ENCODE measurements around the gene AQP1.

AQP1 gene

DNA sequence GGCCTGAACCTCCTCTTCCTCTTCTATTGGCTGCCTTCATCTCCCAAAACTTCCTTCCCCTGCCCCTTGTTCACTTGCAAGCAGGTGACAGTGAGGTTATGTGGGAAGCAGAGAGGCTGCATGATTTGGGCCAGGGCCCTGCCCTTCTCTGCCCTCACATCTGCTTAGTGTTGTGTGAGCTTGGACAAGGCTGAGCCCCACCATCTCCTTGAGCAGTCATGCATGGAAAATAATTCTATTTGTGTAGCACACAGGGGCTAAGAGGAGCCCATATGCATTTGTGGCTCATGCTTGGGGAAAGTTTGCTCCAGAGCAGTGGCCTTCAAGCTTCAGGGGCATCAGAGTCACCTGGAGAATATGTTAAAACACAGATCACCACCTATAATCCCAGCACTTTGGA is 26.8 kb upstream of the AQP1 start:
- DNase-seq (ENCODE audit: low spot score), result peak; percentile 17

DNA sequence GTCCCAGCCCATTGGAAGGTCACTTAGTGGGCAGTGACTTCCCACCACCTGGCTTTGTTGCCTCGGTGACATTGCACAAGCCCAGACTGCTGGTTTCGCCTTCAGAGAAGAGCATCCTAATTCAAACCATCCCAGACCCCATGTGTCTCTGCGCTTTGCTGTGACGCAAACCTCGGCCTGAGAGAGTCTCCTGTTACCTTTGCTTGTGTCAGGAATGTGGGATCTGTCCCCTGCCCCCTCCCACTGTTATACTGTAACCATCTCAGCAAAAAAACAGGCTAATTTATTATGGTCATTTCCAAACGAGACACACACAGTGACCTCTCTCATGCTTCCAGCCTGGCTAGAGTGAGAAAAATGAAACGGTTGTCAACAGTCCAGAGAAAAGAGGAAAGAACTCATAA is 25.0 kb upstream of the AQP1 start:
- no peak for DNase-seq (ENCODE audit: low spot score)

DNA sequence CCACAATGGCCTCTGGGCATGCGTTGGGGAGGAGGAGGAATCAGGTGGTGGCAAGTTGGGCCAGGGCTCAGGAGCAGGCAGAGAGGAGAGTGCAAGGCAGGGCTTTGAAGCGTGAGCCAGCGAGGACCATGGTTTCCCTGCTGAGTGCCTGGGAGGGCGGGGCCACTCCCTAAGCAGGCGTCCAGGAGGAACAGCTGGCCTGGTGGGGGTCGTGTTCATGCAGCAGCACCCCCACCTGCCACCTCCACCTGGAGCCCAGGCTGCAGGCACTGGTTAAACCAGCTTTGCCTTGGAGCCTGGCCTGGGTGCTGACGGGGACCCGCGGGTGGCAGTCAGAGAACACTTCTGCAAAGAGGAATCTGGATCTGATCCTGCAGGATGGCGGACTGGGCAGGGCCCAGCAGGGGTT is 24.2 kb upstream of the AQP1 start:
- DNase-seq (ENCODE audit: low spot score), result no peak

DNA sequence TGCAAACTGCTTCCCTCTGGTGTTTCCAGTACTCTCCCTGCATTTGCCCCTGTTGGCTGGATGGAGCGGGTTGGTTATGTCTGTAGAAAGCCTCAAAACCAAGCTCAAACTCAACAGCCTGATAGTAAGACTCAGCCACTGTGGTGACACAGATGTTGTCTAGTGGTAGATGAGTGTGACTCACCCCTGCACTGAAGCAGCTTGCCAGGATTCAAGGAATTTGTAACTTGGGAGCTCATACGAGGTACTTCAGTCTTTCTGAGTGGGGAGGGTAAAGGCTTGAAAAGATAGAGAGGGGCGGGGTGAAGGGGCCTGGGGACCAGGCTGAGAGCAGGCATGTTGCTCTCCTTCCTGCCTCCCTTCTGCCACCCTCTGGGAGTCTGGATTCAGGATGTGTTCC is 22.9 kb upstream of the AQP1 start:
- no peak for DNase-seq (ENCODE audit: low spot score)

DNA sequence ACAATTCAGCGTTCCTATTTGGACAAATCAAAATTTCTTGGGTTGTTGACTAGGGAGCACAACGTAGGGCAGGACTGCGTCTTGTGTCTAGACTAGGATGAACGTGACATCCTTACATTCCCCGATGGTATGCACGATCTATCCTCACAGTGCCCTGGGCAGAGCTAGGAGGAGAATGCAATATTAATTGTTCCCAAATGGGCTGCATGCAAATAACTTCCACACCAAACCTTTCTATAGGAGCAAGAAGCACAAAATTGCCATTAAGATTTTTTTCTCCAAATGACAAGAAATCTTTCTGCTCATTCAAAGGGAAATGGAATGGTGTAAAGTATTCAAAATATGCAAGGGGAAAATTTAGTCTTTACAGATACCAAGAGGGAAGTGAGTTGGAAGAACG is 21.4 kb upstream of the AQP1 start:
- no peak for DNase-seq (ENCODE audit: low spot score)

DNA sequence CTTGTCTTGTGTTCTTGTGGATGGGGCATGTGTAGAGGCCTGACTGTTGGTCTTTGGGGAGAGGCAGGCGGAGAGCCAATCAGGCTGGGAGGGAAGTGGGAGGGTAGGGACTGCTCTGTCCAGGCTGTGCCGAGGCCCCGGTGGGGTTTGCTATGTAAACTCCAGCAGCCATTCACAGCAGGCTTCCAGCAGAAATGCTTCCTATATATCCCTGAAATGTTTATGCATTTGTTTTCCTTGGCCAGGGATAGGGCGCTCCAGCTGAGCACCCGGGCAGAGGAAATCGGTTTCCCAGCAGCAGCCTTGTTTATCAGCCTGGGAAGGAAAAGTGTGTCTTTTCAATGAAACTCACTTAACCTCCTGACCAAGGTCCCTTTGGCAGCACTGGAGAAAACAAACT is 18.3 kb upstream of the AQP1 start:
- no peak for DNase-seq (ENCODE audit: low spot score)

DNA sequence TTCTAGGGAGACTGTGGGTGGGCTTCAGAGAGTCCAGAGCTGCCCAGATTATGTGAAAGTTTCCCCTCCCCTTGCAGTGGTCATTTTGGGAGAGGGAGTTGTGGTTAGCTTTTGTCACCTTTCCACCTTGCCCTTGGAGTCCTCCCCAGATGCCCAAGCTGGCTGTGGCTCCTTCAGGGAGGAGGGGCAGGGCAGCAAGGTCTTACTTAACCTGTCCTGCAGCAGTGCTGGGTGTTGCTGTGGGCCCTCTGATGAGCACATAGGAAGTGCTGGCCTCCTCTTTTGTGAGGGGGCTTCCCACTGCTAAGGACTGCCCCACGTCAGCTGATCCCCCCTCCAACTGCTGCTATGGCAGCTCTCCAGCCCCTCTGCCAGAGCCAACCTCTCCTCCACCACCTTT is 17.6 kb upstream of the AQP1 start:
- DNase-seq (ENCODE audit: low spot score), result no peak

DNA sequence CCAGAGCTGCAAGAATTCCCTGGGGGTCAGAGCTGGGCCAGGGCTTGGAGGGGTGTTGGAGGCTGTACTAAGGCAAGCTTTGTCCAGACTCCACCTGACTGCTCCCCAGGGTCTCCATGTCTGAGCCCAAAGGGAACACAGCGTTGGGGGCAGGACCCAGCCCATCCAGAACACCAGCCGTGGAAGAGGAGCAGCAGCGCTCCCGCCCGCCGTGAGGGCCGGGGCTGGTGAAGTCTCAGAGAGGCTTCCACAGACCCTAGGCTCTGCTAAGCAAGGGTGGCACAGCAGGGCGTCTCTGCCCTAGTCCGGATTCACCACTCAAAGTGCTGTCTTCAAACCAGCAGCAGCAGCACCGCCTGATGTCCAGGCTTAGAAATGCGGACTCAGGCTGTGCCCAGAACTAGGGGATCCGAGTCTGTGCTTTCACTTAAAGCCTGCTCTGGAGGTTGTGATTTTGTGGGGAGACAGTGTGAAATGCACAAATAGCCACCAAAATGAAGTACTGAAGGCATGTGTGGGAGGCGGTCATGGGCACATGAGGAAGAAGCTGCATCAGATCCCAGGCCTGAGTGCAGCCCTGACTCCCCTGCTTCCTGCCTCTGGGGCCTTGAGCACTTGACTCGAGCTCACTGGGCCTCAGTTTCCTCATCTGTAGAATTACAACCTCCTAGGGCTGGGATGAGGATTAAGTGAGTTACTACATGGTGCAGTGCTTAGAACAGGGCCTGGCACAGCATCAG is 16.6 kb upstream of the AQP1 start:
- no peak for DNase-seq (ENCODE audit: low spot score)

DNA sequence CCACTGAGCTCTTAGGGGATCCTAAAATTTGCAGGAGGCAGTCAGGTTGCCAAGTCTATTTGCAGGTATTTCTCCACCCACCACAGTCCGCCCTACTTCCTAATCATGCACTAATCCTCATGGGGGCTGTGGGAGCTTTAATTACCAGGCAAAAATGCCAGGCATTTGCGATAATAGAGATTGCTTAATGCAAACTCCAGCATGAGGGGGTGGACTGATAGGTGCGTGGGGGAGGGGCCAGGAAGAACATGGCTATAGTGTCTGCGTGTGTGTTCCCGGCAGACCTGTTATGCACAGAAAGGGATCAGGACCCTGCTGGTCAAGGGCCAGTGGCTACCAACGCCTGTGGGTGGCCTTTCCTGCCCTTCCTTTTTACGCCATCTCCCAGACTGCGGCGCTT is 15.6 kb upstream of the AQP1 start:
- DNase-seq (ENCODE audit: low spot score), result no peak

DNA sequence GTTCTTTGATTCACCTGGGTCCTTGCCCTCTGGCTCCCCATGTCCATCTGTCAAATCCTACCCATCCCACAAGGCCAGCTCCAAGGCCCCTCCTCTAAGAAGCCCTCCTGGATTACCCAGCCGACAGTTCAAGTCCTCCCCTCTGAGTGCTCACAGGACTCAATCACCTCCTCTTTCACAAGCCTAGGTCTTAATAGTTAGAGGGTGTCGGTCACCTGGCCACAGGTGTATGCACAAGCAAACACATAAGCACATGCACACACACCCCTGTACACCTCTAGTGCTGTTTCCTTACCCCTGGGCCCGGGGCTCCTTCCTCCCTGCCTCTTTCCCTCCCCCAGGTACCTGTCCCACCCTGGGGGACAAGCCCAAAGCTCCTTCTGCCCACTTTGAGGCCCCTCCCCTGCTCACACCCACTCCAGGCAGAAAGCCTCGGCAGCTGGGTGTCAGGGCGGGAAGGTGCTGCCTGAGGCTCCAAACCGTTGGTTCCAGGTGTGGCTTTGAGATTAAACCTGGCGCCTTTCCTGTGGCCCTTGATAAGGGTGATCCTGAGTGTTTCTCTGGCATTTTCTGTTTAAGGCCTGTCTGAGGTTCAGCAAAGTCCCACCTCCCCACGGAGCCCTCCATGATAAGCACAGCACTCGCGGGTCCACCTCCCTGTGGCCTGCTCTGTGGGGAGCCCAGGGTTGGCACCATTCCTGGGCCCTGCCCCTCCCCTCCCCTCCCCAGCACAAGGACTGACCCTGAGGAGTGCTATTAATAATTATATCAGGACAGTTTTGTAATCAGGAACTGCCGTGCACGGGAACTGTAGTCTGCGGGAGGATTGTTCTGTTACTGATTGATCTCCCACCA is 14.6 kb upstream of the AQP1 start:
- no peak for DNase-seq (ENCODE audit: low spot score)

DNA sequence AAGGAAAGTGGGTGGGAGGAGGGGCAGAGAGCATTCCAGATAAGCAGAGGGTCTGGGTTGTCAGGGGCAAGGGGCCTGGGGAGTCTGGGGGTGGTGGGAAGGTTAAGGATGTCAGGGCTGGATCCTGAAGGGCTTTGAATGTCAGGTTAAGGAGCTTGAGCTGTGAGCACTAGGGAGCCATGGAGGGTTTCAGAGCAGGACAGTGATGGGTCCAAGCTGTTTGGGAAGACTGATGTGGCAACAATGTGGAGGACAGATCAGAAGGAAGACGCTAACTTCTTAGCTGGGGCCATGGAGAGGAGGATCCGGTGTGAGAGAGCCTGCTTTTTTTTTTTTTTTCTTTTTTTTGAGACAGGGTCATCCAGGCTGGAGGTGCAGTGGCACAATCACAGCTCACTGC is 13.9 kb upstream of the AQP1 start:
- no peak for DNase-seq (ENCODE audit: low spot score)

DNA sequence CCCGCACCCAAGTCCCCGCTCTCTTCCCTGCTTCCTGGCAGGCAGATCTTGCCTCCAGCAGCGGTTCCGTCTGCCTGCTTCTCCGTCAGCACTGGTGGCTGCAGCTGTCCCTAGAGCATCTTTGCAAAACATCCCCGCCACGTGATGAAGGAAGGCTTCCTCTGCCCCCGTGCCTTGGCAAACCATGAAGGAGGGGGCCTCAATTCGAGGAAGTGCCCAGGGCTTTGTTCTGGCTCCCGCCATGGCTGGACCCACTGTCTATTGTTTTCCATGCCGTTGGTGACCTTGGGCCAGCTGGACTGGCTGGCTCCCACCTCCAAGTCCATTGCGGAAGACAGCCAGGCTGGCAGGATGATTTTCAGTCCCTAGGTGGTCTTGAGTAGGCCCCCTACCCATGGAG is 13.2 kb upstream of the AQP1 start:
- DNase-seq (ENCODE audit: low spot score), result no peak

DNA sequence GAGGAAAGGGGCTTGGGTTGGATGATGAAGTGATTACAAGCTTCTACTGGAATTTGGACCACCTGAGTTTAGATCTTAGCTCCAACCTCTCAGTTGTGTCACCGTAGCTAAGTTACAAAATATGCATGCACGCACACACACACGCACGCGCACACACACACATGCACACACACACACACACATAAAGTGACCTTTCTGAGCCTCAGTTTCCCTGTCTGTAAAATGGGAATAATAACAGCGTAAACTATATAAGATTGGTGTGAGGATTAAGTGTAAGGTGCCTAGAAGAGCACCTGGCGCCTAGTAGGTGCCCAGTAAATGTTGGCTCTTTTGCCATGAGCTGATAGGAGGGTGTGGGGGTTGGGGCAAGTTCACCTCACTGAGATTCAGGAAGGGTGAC is 12.6 kb upstream of the AQP1 start:
- no peak for DNase-seq (ENCODE audit: low spot score)

DNA sequence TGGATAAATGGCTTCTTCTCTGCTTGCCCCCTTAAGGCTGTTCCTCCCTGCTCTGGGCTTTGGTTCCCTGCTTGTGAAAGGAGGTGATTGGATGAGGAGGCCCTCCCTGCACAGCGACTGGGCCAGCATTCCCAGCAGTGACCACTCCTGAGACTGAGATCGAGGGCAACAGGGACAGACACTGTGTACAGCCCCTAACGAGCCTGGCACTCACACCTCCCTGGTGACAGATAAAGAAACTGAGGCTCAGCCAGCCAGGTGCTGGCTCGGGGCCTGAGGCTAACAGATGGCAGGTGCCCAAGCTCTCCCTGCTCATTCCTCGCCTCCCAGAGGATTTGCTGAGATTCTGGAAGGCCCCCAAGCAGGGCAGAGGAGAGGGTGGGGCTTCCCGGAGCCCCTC is 12.0 kb upstream of the AQP1 start:
- no peak for DNase-seq (ENCODE audit: low spot score)

DNA sequence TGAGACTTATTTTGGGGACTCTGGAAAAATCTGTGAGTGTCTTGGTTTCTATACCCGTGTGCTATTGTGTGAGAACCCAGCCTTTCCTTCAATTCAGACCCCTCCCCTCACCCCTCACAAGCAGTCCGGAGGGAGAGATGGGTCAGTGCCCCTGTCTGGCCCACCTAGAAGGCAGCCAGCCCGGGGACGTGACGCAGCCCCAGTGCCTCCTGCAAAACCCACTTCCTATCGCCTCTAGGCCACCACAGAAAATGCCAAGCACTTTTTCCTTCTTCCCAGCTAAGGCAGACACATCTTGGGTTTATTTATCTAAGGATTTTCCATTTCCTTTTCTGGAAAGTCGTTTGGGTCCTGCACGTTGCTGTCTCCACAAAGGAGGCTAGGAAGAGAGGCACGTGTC is 11.6 kb upstream of the AQP1 start:
- no peak for DNase-seq (ENCODE audit: low spot score)

DNA sequence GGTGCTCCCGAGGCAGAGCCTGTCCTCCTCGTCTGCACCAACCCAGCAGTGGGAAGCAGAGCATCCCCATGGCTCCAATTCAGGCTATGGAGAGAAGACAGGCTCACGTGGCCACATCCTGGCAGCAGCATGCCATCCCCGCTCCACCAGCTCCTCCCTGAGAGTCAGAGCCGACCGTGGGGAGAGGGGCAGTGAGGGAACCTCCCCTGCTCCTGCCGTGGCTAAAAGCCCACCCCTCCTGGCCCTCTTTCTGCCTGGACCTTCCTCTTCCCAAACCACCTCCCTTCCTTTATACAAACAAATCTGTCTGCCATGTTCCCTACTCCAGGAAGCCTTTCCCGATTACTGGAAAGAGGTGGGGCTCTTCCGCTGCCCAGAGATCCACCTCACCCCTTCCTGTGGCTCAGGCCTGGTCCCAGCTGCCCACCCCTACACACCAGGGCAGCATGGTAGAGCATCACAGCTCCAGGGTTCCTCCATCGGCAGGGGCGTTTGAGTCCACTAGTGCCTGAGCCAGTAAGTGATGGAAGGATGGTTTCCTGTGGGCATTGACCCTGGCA is 10.8 kb upstream of the AQP1 start:
- no peak for DNase-seq (ENCODE audit: low spot score)

DNA sequence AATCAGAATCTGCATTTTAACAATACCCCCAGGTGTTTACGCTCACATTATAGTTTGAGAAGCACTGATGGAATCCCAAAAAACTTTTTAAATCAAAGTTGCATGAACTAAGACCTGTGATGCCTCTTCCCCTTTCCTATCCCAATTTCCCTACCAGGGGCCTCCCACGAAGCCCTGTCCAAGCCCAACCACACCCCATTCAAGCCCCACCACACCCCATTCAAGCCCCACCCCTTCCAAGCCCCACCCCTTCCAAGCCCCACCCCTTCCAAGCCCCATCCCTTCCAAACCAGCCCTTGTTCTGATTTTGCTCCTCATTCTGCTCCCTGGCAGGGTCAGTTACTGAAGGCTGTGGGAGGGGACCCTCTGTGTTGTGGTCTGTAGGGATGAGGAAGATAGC is 9.8 kb upstream of the AQP1 start:
- no peak for DNase-seq (ENCODE audit: low spot score)

DNA sequence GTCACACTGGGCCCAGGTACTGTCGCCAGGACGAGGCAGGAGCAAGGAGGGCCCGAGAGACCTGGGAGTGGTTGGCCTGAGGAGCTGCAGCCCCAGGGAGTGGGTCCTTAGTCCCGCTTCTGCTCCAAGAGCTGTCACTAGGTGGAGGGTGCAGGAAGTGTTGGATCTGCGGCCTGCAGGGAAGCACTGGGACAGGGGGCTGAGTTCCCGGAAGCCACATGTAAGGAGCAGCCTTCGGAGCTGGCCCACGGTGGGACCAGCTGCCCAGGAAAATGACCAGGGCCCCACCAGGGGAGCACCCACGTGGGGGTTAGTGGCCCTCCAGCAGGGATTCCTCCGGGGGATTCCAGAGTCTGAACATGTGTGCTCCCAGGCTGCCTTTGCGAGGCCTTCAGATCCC is 9.2 kb upstream of the AQP1 start:
- DNase-seq (ENCODE audit: low spot score), result no peak

DNA sequence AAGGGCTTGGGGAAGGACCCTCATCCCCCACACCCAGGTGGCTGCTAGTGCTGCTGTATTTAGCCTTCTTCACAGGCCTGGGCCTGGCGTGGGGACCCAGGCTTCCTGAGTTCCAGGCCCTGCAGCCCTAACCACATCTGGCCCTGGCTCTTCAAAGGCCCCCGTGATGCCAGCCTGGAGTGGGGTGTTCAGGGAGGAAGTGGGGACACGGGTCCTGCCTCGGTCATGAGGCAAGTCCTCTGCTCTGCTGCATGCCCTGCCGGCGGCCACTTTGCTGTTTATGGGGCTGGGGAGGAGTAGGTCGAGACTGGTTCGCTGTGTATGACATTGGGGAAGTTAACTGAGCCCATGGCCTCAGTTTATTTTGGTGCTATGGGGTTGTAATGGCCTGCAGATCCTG is 8.5 kb upstream of the AQP1 start:
- DNase-seq (ENCODE audit: low spot score), result no peak

DNA sequence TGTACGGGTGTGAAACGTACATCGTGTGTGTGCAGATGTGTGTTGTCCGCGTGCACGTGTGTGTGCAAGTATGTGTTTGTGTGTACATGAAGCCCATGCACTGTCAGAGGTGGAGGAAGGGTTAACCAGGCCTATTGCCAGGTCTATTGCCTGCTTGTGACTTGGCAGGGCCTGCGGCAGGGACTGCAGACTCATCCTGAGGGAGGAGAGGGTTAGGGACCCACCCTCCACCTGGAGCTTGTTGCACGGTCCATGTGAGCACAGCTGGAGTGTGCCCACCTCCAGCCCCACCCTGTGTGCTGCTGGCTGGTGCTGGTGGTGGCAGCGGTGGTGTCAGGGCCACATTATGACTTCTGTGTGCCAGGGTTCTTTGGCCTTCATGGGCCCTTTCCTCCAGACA is 7.1 kb upstream of the AQP1 start:
- no peak for DNase-seq (ENCODE audit: low spot score)

DNA sequence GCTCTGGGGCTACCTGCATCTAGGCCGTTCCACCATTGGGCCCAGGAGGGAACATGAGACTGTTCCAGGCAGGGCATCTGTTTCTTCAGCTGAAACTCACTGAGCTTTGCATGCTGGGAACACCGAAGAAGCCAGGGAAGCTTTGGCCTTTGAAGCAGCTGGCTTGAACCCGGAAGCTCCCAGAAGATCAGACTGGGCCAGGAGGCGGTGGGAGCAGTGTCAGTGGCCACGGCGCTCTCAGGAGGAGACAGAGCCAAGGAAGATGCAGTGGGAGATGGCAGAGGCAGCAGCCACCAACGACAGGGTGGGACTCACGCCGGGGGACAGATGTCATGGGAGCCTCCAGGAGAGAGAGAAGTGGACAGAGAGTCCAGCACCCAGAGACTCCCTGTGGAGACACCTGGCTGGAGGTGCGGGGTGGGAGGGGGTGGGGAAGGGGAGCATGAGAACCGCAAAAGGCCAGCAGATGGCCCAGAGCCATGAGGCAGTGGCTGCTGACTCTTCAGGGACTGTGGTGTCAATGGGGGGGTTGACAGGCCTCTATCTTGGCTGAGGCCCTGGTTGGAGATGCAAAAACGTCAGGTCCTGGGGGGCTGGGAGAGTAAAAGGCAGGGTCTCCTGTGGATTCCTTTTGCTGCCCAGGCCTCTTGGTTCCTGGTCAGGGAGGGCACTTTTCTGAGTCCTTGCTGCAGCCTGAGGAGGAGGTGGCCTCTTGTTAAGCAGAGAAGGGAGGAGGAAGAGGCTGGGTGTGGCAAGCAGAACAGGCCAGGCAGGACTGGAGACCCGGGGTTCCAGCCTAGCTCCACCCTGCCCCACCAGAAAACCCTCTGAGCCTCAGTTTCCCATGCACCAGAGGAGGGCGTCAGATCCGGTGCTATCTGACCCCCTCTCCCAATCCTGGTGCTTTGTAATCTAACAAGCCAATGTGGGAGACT is 6.3 kb upstream of the AQP1 start:
- no peak for DNase-seq (ENCODE audit: low spot score)

DNA sequence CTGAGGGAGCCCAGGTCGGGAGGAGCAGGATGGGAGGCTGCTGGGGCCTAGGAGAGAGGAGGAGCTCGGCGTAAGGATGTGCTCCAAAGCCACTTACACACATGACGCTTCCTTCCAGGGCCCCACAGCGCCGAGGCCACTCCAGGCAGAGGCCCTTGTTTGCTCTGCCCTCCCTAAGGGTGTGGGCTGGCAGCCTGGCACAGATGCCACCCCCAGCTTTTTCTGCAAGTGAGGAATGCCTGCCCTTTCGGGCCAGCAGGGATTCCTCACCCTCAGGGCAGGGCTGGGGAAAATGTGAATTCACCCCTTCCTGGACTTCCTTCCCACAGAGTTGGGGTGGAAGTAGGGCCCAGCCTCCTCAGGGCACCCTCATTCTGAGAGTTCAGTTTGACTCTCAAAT is 5.6 kb upstream of the AQP1 start:
- no peak for DNase-seq (ENCODE audit: low spot score)
